Mucosa of rectum (tissue), 2 donors: Measurements from ENCODE around the gene SELENOH.
A peak's percentile ranks its signal among the peaks of the same experiment; 100 is the strongest.
"Not testable (repeated sequence)": the region's sequence is repeated elsewhere in the genome, so short reads cannot be mapped to it uniquely, and the experiment has no call there.

ENCODE experiments used
- H3K27ac ChIP-seq, 2 donors: one replicate each; pipeline ENCODE4 v1.7.0; 2013; ENCODE audit warnings: inconsistent platforms in 2 of 2, low read depth in 2 of 2, low read length in 2 of 2
- H3K27me3 ChIP-seq, 2 donors: one replicate each; pipeline ENCODE4 v1.7.0; 2013; ENCODE audit warnings: low read length in 2 of 2; ENCODE audit not compliant: control insufficient read depth in 2 of 2, insufficient read depth in 2 of 2
- H3K36me3 ChIP-seq, 2 donors: one replicate each; pipeline ENCODE4 v1.7.0; 2013; ENCODE audit warnings: low read length in 2 of 2; ENCODE audit not compliant: control insufficient read depth in 2 of 2, insufficient read depth in 2 of 2
- H3K4me1 ChIP-seq, 2 donors: one replicate each; pipeline ENCODE4 v1.7.0; 2013; ENCODE audit warnings: low read length in 2 of 2, mild to moderate bottlenecking in 1 of 2; ENCODE audit not compliant: control insufficient read depth in 2 of 2, insufficient read depth in 2 of 2
- H3K4me3 ChIP-seq, 2 donors: one replicate each; pipeline ENCODE4 v1.7.0; 2013; ENCODE audit warnings: low read length in 2 of 2
- H3K9ac ChIP-seq, 2 donors: one replicate each; pipeline ENCODE4 v1.7.0; 2013; ENCODE audit warnings: low read length in 2 of 2, low read depth in 1 of 2, mild to moderate bottlenecking in 1 of 2
- H3K9me3 ChIP-seq, 2 donors: one replicate each; pipeline ENCODE4 v1.7.0; 2013; ENCODE audit warnings: low read length in 2 of 2; ENCODE audit not compliant: control insufficient read depth in 2 of 2
- donor health status: healthy.
- donor health status: Normal muscosa, but diverticular disease.

The SELENOH gene

GRCh38 chr11:57741132-57742086, at the start of gene SELENOH:
TSS of gene SELENOH (plus strand) at chr11:57741491. CDS start at chr11:57741596, 105 bp downstream.
- H3K4me1 ChIP-seq, result peaks cover 9 to 16% of the 10 kb centered on the region in 2 donors
- H3K27ac ChIP-seq, result peak within 1 kb of the TSS; percentile 84 to 88
- peaks cover 43 to 51% of the 10 kb centered on the region in 2 donors for H3K36me3 ChIP-seq
- H3K4me3 ChIP-seq, result peak within 1 kb of the TSS; percentile 94
- peak within 1 kb of the TSS; percentile 85 to 95 for H3K9ac ChIP-seq
- H3K27me3 ChIP-seq, result no peaks in the 10 kb centered on the region
- no peaks in the 10 kb centered on the region for H3K9me3 ChIP-seq

- Histone ChIP-seq H3K27ac (no peak overlapping the region), H3K27me3 (no peaks in the 10 kb centered on the region), H3K9ac (no peak overlapping the region), H3K4me1 (no peaks in the 10 kb centered on the region), H3K36me3 (peaks cover 62 to 66% of the 10 kb centered on the region in 2 donors), H3K4me3 (no peak overlapping the region), H3K9me3 (no peaks in the 10 kb centered on the region)
Observed at GRCh38 chr11:57698843-57699365, 42.4 kb upstream of the SELENOH start.

- no peaks in the 10 kb centered on the region for H3K9me3 ChIP-seq
- no peak overlapping the region for H3K27ac ChIP-seq
- H3K4me3 ChIP-seq, result no peak overlapping the region
- H3K27me3 ChIP-seq, result no peaks in the 10 kb centered on the region
- H3K36me3 ChIP-seq, result peaks cover 62 to 64% of the 10 kb centered on the region in 2 donors
- no peaks in the 10 kb centered on the region for H3K4me1 ChIP-seq
- no peak overlapping the region for H3K9ac ChIP-seq
Observed at GRCh38 chr11:57699813-57700212, 41.5 kb upstream of the SELENOH start.

- Histone ChIP-seq H3K9me3 (no peaks in the 10 kb centered on the region), H3K4me1 (no peaks in the 10 kb centered on the region), H3K27ac (no peak overlapping the region), H3K4me3 (no peak overlapping the region), H3K27me3 (no peaks in the 10 kb centered on the region), H3K9ac (no peak overlapping the region), H3K36me3 (peaks cover 57 to 62% of the 10 kb centered on the region in 2 donors)
Observed at GRCh38 chr11:57700425-57700824, 40.9 kb upstream of the SELENOH start.

- Histone ChIP-seq H3K4me1 (no peaks in the 10 kb centered on the region), H3K9ac (no peak overlapping the region), H3K27me3 (no peaks in the 10 kb centered on the region), H3K9me3 (no peaks in the 10 kb centered on the region), H3K4me3 (no peak overlapping the region), H3K27ac (no peak overlapping the region), H3K36me3 (peaks cover 39 to 46% of the 10 kb centered on the region in 2 donors)
Observed at GRCh38 chr11:57703341-57703740, 38.0 kb upstream of the SELENOH start.

- Histone ChIP-seq H3K4me3 (no peak overlapping the region), H3K27me3 (no peaks in the 10 kb centered on the region), H3K9ac (no peak overlapping the region), H3K36me3 (peaks cover 23 to 32% of the 10 kb centered on the region in 2 donors), H3K4me1 (peaks cover 0 to 2% of the 10 kb centered on the region in 2 donors), H3K27ac (no peak overlapping the region), H3K9me3 (no peaks in the 10 kb centered on the region)
Observed at GRCh38 chr11:57704932-57705331, 36.4 kb upstream of the SELENOH start.

- not testable (repeated sequence) for H3K4me1 ChIP-seq, H3K27me3 ChIP-seq, H3K27ac ChIP-seq, H3K9me3 ChIP-seq, H3K4me3 ChIP-seq, H3K9ac ChIP-seq
- peaks cover 20 to 27% of the 10 kb centered on the region in 2 donors for H3K36me3 ChIP-seq
Observed at GRCh38 chr11:57705432-57705831, 35.9 kb upstream of the SELENOH start.

- Histone ChIP-seq H3K27ac (no peak overlapping the region), H3K27me3 (no peaks in the 10 kb centered on the region), H3K4me1 (peaks cover 17 to 32% of the 10 kb centered on the region in 2 donors), H3K9me3 (no peaks in the 10 kb centered on the region), H3K4me3 (no peak overlapping the region), H3K9ac (no peak overlapping the region), H3K36me3 (peaks cover 0 to 6% of the 10 kb centered on the region in 2 donors)
Observed at GRCh38 chr11:57709802-57710367, 31.4 kb upstream of the SELENOH start.

GRCh38 chr11:57711414-57712255, 29.7 kb upstream of the SELENOH start, which contains the start of gene MED19:
TSS of gene MED19 (minus strand) at chr11:57712215. CDS start at chr11:57712179, 36 bp downstream.
- peak within 1 kb of the TSS; percentile 89 to 94 for H3K4me3 ChIP-seq
- H3K27ac ChIP-seq, result peak within 1 kb of the TSS; percentile 91 to 97
- H3K4me1 ChIP-seq, result peaks cover 17 to 32% of the 10 kb centered on the region in 2 donors
- no peaks in the 10 kb centered on the region for H3K9me3 ChIP-seq
- H3K27me3 ChIP-seq, result no peaks in the 10 kb centered on the region
- H3K9ac ChIP-seq, result peak within 1 kb of the TSS; percentile 81 to 95
- H3K36me3 ChIP-seq, result peaks cover 0 to 2% of the 10 kb centered on the region in 2 donors
